HepG2 (cell line): ENCODE data around the gene DCAF7. TPM values are rescaled to one million over a fixed set of nuclear protein-coding genes. Genes with fewer than 3 reads are reported as not detected.

ENCODE experiments used
- BCL3 ChIP-seq: sonication (generic); formaldehyde crosslinking; IDR thresholded peaks from 2 replicates; pipeline ENCODE4 v1.5.1; 2020; ENCODE audit warnings: mild to moderate bottlenecking, missing genetic modification reagents, moderate library complexity
- MAFG ChIP-seq: sonication (generic); formaldehyde crosslinking; IDR thresholded peaks from 2 replicates; pipeline ENCODE4 v1.5.1; 2020; ENCODE audit warnings: mild to moderate bottlenecking, missing genetic modification reagents
- MTA1 ChIP-seq: sonication (generic); formaldehyde crosslinking; IDR thresholded peaks from 2 replicates; pipeline ENCODE4 v1.4.0; 2020; ENCODE audit warnings: missing genetic modification reagents, mild to moderate bottlenecking, borderline replicate concordance
- REXO4 ChIP-seq: sonication (generic); formaldehyde crosslinking; IDR thresholded peaks from 2 replicates; pipeline ENCODE4 v1.8.0; 2022; ENCODE audit warnings: missing genetic modification reagents, mild to moderate bottlenecking, borderline replicate concordance
- SAFB2 ChIP-seq: sonication (generic); formaldehyde crosslinking; IDR thresholded peaks from 2 replicates; pipeline ENCODE4 v1.5.1; 2020; ENCODE audit warnings: missing genetic modification reagents, low read depth, mild to moderate bottlenecking, borderline replicate concordance
- ZBTB2 ChIP-seq: sonication (generic); formaldehyde crosslinking; IDR thresholded peaks from 2 replicates; pipeline ENCODE4 v1.8.0; 2022; ENCODE audit warnings: low read depth, missing genetic modification reagents
- ZBTB20 ChIP-seq: sonication (generic); formaldehyde crosslinking; IDR thresholded peaks from 2 replicates; pipeline ENCODE4 v1.8.1; 2023; ENCODE audit warnings: missing genetic modification reagents, low read depth, mild to moderate bottlenecking, borderline replicate concordance
- ZNF34 ChIP-seq: sonication (generic); formaldehyde crosslinking; IDR thresholded peaks from 2 replicates; pipeline ENCODE4 v1.4.0; 2020; ENCODE audit warnings: mild to moderate bottlenecking, missing genetic modification reagents, borderline replicate concordance
- ZNF598 ChIP-seq: sonication (generic); formaldehyde crosslinking; IDR thresholded peaks from 2 replicates; pipeline ENCODE4 v1.5.1; 2020; ENCODE audit warnings: mild to moderate bottlenecking, missing genetic modification reagents, borderline replicate concordance
- ZNF660 ChIP-seq: sonication (generic); formaldehyde crosslinking; IDR thresholded peaks from 2 replicates; pipeline ENCODE4 v1.5.1; 2020; ENCODE audit warnings: mild to moderate bottlenecking, low read depth, missing genetic modification reagents, borderline replicate concordance
- ZSCAN21 ChIP-seq: sonication (generic); formaldehyde crosslinking; IDR thresholded peaks from 2 replicates; pipeline ENCODE4 v1.8.0; 2022; ENCODE audit warnings: mild to moderate bottlenecking, missing genetic modification reagents, moderate library complexity, borderline replicate concordance
- polyA plus RNA-seq, 8 experiments: library from polyadenylated mRNA; depleted of rRNA in 3 of 8; stranded (reverse) in 7 of 8; unstranded in 1 of 8; fragments of >200 nt; fragmentation: Illumina TruSeq in 4 of 8; extraction: Trizol in 4 of 8; gene quantifications; 2 replicates each; pipeline versions ENCODE4 v1.2.1 to v1.2.3, GENCODE V29; 2011 to 2016; ENCODE audit warnings: low read depth in 4 of 8, missing spikeins in 1 of 8, mixed read lengths in 1 of 8; ENCODE audit not compliant: insufficient read depth in 1 of 8
- total RNA-seq, 5 experiments: library from RNA; depleted of rRNA; stranded (reverse); fragments of >200 nt; fragmentation: Illumina TruSeq; extraction: Trizol; gene quantifications; 2 replicates each; pipeline ENCODE4 v1.2.3, GENCODE V29; 2016; ENCODE audit warnings: low read depth in 1 of 5
- TF ChIP-seq, protein P1 (sequence below): sonication (generic); formaldehyde crosslinking; IDR thresholded peaks from 2 replicates; pipeline ENCODE4 v1.5.0; 2020; ENCODE audit warnings: mild to moderate bottlenecking, missing genetic modification reagents
- TF ChIP-seq, protein P2 (sequence below): sonication (generic); formaldehyde crosslinking; IDR thresholded peaks from 2 replicates; pipeline ENCODE4 v1.8.1; 2023; ENCODE audit warnings: mild to moderate bottlenecking, moderate library complexity, missing genetic modification reagents

The DCAF7 gene
- total and polyA plus RNA-seq, 2 of the 13 experiments (the other 11 are each of a cell fraction or from before 2014, with no cell fraction given), result 55.2 to 73.4 TPM

GRCh38 chr17:63531022-63531965 lies 19.0 kb upstream of the DCAF7 start (continued):
- TF ChIP-seq, protein P1, sequence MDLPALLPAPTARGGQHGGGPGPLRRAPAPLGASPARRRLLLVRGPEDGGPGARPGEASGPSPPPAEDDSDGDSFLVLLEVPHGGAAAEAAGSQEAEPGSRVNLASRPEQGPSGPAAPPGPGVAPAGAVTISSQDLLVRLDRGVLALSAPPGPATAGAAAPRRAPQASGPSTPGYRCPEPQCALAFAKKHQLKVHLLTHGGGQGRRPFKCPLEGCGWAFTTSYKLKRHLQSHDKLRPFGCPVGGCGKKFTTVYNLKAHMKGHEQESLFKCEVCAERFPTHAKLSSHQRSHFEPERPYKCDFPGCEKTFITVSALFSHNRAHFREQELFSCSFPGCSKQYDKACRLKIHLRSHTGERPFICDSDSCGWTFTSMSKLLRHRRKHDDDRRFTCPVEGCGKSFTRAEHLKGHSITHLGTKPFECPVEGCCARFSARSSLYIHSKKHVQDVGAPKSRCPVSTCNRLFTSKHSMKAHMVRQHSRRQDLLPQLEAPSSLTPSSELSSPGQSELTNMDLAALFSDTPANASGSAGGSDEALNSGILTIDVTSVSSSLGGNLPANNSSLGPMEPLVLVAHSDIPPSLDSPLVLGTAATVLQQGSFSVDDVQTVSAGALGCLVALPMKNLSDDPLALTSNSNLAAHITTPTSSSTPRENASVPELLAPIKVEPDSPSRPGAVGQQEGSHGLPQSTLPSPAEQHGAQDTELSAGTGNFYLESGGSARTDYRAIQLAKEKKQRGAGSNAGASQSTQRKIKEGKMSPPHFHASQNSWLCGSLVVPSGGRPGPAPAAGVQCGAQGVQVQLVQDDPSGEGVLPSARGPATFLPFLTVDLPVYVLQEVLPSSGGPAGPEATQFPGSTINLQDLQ (CRISPR knock-in tag), result no peak
- TF ChIP-seq REXO4 (CRISPR knock-in tag) (no peak), MTA1 (CRISPR knock-in tag) (peak; percentile 97), SAFB2 (CRISPR knock-in tag) (peak; percentile 78; the same call in 1 of the 2 replicates), ZBTB20 (CRISPR knock-in tag) (peak; percentile 69; the same call in 1 of the 2 replicates), ZNF660 (CRISPR knock-in tag) (no peak), ZNF34 (0 out of 2 replicates have a peak, but pooled peaks have one; percentile 64), ZBTB2 (no peak), ZNF598 (no peak; the same call in 1 of the 2 replicates), ZSCAN21 (peak; percentile 85; the same call in 1 of the 2 replicates), MAFG (no peak), BCL3 (CRISPR knock-in tag) (peak; percentile 91; the same call in 1 of the 2 replicates)
- TF ChIP-seq, protein P2, sequence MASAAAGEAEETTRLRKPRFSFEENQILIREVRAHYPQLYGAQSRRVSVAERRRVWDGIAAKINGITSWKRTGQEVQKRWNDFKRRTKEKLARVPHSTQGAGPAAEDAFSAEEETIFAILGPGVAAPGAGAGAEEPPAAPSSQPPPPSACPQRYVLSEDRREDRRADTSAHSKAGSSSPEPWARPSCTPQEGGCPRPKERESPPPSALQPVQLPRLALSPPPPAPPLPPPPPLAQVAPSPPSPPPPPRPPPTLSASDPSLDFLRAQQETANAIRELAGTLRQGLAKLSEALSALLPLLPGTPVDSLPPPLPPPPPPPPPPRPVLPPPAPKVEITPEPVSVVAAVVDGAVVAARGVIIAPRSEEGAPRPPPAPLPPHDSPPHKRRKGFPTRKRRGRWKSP (CRISPR knock-in tag), result peak; percentile 84
